ENCODE measurements around the gene TBC1D16. TPM values are rescaled to one million over a fixed set of nuclear protein-coding genes. Genes with fewer than 3 reads are reported as not detected.

Gene TBC1D16
- total and polyA plus RNA-seq, 12 donors = 4.8 to 23.3 (median 17.0) TPM

DNA sequence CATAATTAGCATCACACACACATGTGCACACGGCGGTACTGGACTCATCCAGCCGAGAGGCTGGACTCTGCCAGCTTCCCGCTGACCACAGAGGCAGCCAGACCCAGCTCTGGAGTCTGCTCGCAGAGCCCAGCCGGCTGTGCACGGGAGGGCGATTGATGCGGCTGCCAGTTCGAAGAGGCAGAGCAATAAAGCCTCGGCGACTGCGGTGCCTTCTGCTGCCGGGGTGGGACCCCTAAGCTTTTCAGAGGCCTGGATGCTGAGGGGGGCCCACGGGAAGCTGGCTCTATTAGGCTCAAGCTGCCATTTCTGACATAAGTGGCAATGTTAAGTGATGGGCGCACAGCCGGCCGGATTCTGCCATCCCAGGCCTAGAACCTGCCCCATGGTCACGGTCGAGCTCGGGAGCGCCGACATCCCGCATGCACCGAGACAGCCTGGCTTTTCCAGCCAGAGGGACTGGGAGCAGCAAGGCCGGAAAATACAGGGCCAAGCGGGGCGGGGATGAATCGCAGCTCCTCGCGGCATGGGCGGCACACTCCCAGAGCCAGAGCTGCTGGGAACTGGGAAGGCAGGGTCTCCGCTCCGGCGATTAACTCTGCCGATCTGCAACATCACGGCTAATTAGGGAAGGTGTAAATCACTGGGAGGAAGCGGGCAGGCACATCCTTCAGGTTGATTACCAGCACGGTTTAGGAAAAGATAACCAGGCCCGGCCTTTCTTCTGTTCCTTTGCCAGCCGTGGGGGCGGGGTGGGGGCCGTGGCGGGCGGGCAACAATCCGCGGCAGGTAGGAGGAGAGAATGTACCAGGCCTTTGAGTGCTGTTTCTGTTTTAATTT, 57.7 kb downstream of the TBC1D16 start:
- H3K4me1 ChIP-seq = no peaks in the 10 kb centered on the region
- H3K36me3 ChIP-seq = peaks cover 0 to 16% (median 0%) of the 10 kb centered on the region in 9 donors
- ATAC-seq (no peak), DNase-seq (no peak)
- no peaks in the 10 kb centered on the region for H3K9me3 ChIP-seq
- no peaks in the 10 kb centered on the region for H3K27me3 ChIP-seq
- intact Hi-C loops (cut with DNase I) = loop anchor here in 1 of 10 donors (10.0 kb wide), 1 partner anchor 193 kb away; no protein-coding TSS in a partner anchor
- H3K27ac ChIP-seq = no peak overlapping the region
- TF ChIP-seq, protein P1, sequence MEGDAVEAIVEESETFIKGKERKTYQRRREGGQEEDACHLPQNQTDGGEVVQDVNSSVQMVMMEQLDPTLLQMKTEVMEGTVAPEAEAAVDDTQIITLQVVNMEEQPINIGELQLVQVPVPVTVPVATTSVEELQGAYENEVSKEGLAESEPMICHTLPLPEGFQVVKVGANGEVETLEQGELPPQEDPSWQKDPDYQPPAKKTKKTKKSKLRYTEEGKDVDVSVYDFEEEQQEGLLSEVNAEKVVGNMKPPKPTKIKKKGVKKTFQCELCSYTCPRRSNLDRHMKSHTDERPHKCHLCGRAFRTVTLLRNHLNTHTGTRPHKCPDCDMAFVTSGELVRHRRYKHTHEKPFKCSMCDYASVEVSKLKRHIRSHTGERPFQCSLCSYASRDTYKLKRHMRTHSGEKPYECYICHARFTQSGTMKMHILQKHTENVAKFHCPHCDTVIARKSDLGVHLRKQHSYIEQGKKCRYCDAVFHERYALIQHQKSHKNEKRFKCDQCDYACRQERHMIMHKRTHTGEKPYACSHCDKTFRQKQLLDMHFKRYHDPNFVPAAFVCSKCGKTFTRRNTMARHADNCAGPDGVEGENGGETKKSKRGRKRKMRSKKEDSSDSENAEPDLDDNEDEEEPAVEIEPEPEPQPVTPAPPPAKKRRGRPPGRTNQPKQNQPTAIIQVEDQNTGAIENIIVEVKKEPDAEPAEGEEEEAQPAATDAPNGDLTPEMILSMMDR (IDR thresholded peaks at IDR 0.05) = no peak
- no peak overlapping the region for H3K4me3 ChIP-seq
- WGBS, 2 donors = 92 to 93% methylated on average over 47 of the region's 47 CpGs

DNA sequence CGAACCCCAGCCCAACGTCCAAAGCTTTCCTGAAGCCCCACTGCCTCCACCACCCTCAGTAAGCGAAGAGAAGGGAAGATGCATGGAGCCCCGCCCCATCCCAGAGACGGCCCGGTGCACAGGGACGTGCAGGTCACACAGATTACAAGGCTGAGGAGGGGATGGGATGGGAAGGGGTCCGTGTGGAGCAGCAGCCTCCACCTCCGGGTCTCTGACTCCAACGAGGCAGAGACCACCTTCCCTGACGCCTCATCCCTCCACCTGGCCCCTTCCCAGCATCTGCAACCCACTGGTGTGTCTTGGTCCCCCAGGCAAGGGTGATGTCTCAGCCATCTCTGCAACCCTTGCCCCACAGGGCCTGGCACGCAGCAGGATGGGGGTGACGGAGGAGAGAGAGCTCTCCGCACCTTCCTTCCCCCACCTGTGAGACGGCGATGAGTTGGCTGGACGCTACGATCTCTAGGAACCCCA, 58.5 kb downstream of the TBC1D16 start:
- no peak for ATAC-seq
- Histone ChIP-seq H3K9me3 (no peaks in the 10 kb centered on the region), H3K4me3 (no peak overlapping the region), H3K4me1 (no peaks in the 10 kb centered on the region), H3K36me3 (peaks cover 0 to 24% (median 0%) of the 10 kb centered on the region in 9 donors), H3K27me3 (no peaks in the 10 kb centered on the region), H3K27ac (no peak overlapping the region)
- TF ChIP-seq, protein P1 (IDR thresholded peaks at IDR 0.05) = no peak
- 89 to 91% methylated on average over 18 of the region's 18 CpGs for WGBS, 2 donors
- no peak for DNase-seq
- intact Hi-C loops (cut with DNase I) = loop anchor here in 1 of 10 donors (10.0 kb wide), 1 partner anchor 192 kb away; no protein-coding TSS in a partner anchor

DNA sequence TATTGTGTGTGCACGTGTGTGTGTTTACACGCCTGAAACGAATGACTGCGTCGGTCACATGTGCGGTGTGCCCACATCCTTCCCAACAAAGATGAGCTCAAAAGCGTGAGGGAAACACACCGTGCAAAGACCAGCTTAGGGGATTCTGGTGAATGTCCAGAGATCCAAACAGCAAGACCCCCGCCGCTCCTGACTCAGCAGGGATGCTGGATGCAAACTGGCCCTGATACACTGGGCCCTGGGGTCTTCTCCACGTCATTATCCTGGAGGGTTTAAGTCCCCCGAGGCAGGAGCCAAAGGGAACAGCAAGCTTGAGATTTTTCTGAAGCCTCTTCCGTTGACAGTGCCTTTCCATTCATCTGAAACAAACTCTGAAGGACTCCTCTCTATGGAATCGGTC, 59.2 kb downstream of the TBC1D16 start:
- H3K9me3 ChIP-seq = no peaks in the 10 kb centered on the region
- H3K4me3 ChIP-seq = no peak overlapping the region
- DNase-seq = no peak
- WGBS, 2 donors = 96% methylated on average over 14 of the region's 14 CpGs
- no peak for ATAC-seq
- no peaks in the 10 kb centered on the region for H3K4me1 ChIP-seq
- no peaks in the 10 kb centered on the region for H3K27me3 ChIP-seq
- intact Hi-C loops (cut with DNase I) = loop anchor here in 1 of 10 donors (10.0 kb wide), 1 partner anchor 192 kb away; no protein-coding TSS in a partner anchor
- no peak overlapping the region for H3K27ac ChIP-seq
- H3K36me3 ChIP-seq = peaks cover 0 to 31% (median 0%) of the 10 kb centered on the region in 9 donors
- TF ChIP-seq, protein P1 (IDR thresholded peaks at IDR 0.05) = no peak

DNA sequence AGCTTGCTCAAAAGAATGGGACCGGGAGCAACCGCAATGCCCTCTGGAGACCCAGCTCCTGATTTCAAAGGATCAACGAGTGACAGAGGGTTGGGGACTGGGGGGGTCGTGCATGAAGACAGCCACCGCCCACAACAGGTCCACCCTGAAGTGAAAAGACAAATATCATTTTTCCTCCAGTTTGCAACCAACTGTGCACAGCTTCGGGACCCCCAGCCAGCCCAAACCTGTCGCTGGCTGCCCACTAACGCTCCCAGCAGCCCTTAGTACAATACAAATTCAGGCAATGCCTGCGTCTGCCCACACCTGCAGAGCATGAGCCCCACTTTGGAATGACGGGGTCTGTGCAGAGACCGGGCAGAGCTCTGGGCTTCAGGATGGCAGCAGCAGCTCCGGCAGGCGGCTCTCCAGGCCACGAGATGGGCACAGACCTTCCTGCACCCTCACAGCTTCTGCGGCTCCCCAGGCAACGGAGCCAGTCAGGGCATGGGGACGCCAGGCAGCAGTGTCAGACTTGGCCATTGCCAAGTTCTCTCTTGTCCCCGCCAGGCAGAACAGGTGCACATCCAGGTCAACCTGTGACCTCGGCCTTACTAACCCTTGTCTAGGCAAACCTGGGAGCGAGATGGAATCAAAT, 60.1 kb downstream of the TBC1D16 start:
- H3K9me3 ChIP-seq = no peaks in the 10 kb centered on the region
- DNase-seq = no peak
- H3K4me3 ChIP-seq = no peak overlapping the region
- H3K27me3 ChIP-seq = no peaks in the 10 kb centered on the region
- H3K27ac ChIP-seq = no peak overlapping the region
- H3K36me3 ChIP-seq = peaks cover 0 to 31% (median 0%) of the 10 kb centered on the region in 9 donors
- ATAC-seq = no peak
- WGBS, 2 donors = 95% methylated on average over 20 of the region's 20 CpGs
- TF ChIP-seq, protein P1 (IDR thresholded peaks at IDR 0.05) = no peak
- no peaks in the 10 kb centered on the region for H3K4me1 ChIP-seq
- intact Hi-C loops (cut with DNase I) = loop anchor here in 1 of 10 donors (10.0 kb wide), 1 partner anchor 191 kb away; no protein-coding TSS in a partner anchor
